Measurements from ENCODE around the gene MMAB.

The MMAB gene

GRCh38 chr12:109562871-109563270, 10.4 kb downstream of the MMAB start:
- Mint-ChIP-seq H3K36me3 (peaks cover 72% of the 10 kb centered on the region), H3K4me1 (no peaks in the 10 kb centered on the region), H3K27me3 (no peaks in the 10 kb centered on the region), H3K9me3 (peaks cover 6% of the 10 kb centered on the region), H3K4me3 (no peak overlapping the region), H3K27ac (no peak overlapping the region)
- no peak for ATAC-seq

GRCh38 chr12:109561711-109562030, 11.6 kb downstream of the MMAB start:
- H3K4me3 Mint-ChIP-seq: no peak overlapping the region

GRCh38 chr12:109560867-109561710, 12.2 kb downstream of the MMAB start:
- Mint-ChIP-seq H3K27me3 (no peaks in the 10 kb centered on the region), H3K9me3 (peaks cover 6% of the 10 kb centered on the region), H3K4me1 (no peaks in the 10 kb centered on the region), H3K27ac (no peak overlapping the region), H3K36me3 (peaks cover 54% of the 10 kb centered on the region), H3K4me3 (no peak overlapping the region)
- ATAC-seq: no peak

More at GRCh38 chr12:109561711-109562030, 11.6 kb downstream of the MMAB start:
- Mint-ChIP-seq H3K27me3 (no peaks in the 10 kb centered on the region), H3K9me3 (peaks cover 6% of the 10 kb centered on the region), H3K27ac (no peak overlapping the region), H3K4me1 (no peaks in the 10 kb centered on the region), H3K36me3 (peaks cover 60% of the 10 kb centered on the region)
- ATAC-seq: no peak

GRCh38 chr12:109559601-109560000, 13.7 kb downstream of the MMAB start:
- Mint-ChIP-seq H3K9me3 (peaks cover 6% of the 10 kb centered on the region), H3K27ac (no peak overlapping the region), H3K4me3 (no peak overlapping the region), H3K27me3 (no peaks in the 10 kb centered on the region), H3K36me3 (peaks cover 44% of the 10 kb centered on the region), H3K4me1 (no peaks in the 10 kb centered on the region)
- no peak for ATAC-seq

GRCh38 chr12:109559200-109559505, 14.2 kb downstream of the MMAB start:
- no peak overlapping the region for H3K27ac Mint-ChIP-seq
- H3K36me3 Mint-ChIP-seq: peaks cover 44% of the 10 kb centered on the region
- ATAC-seq: no peak
- peaks cover 6% of the 10 kb centered on the region for H3K9me3 Mint-ChIP-seq
- H3K27me3 Mint-ChIP-seq: no peaks in the 10 kb centered on the region
- no peak overlapping the region for H3K4me3 Mint-ChIP-seq
- H3K4me1 Mint-ChIP-seq: no peaks in the 10 kb centered on the region

GRCh38 chr12:109558374-109559199, 14.7 kb downstream of the MMAB start:
- peaks cover 6% of the 10 kb centered on the region for H3K9me3 Mint-ChIP-seq
- no peaks in the 10 kb centered on the region for H3K4me1 Mint-ChIP-seq
- H3K27ac Mint-ChIP-seq: no peak overlapping the region
- no peaks in the 10 kb centered on the region for H3K27me3 Mint-ChIP-seq
- H3K36me3 Mint-ChIP-seq: peaks cover 39% of the 10 kb centered on the region
- H3K4me3 Mint-ChIP-seq: no peak overlapping the region
- ATAC-seq: no peak

- H3K27ac Mint-ChIP-seq: no peak overlapping the region
- no peak overlapping the region for H3K4me3 Mint-ChIP-seq
- H3K27me3 Mint-ChIP-seq: no peaks in the 10 kb centered on the region
- H3K9me3 Mint-ChIP-seq: peaks cover 6% of the 10 kb centered on the region
- peaks cover 32% of the 10 kb centered on the region for H3K36me3 Mint-ChIP-seq
- ATAC-seq: no peak
- no peaks in the 10 kb centered on the region for H3K4me1 Mint-ChIP-seq
Measured at GRCh38 chr12:109557805-109558204, 15.5 kb downstream of the MMAB start.

- Mint-ChIP-seq H3K4me1 (no peaks in the 10 kb centered on the region), H3K27ac (no peak overlapping the region), H3K9me3 (peaks cover 5% of the 10 kb centered on the region), H3K4me3 (no peak overlapping the region), H3K36me3 (peaks cover 26% of the 10 kb centered on the region), H3K27me3 (no peaks in the 10 kb centered on the region)
- ATAC-seq: no peak
Measured at GRCh38 chr12:109557200-109557599, 16.1 kb downstream of the MMAB start.

- H3K4me3 Mint-ChIP-seq: no peak overlapping the region
- H3K27ac Mint-ChIP-seq: no peak overlapping the region
- no peaks in the 10 kb centered on the region for H3K4me1 Mint-ChIP-seq
- peaks cover 5% of the 10 kb centered on the region for H3K27me3 Mint-ChIP-seq
- no peak for ATAC-seq
- no peaks in the 10 kb centered on the region for H3K9me3 Mint-ChIP-seq
- peaks cover 10% of the 10 kb centered on the region for H3K36me3 Mint-ChIP-seq
Measured at GRCh38 chr12:109555431-109556315, 17.6 kb downstream of the MMAB start.

GRCh38 chr12:109554761-109555160, 18.5 kb downstream of the MMAB start:
- Mint-ChIP-seq H3K4me1 (no peaks in the 10 kb centered on the region), H3K27me3 (peaks cover 14% of the 10 kb centered on the region), H3K4me3 (no peak overlapping the region), H3K27ac (no peak overlapping the region), H3K9me3 (no peaks in the 10 kb centered on the region), H3K36me3 (peaks cover 7% of the 10 kb centered on the region)
- ATAC-seq: no peak

GRCh38 chr12:109553906-109554500, 19.3 kb downstream of the MMAB start:
- H3K27me3 Mint-ChIP-seq: peaks cover 15% of the 10 kb centered on the region
- no peak for ATAC-seq
- H3K27ac Mint-ChIP-seq: no peak overlapping the region
- no peaks in the 10 kb centered on the region for H3K4me1 Mint-ChIP-seq
- no peak overlapping the region for H3K4me3 Mint-ChIP-seq
- H3K36me3 Mint-ChIP-seq: peaks cover 6% of the 10 kb centered on the region
- no peaks in the 10 kb centered on the region for H3K9me3 Mint-ChIP-seq

GRCh38 chr12:109553483-109553882, 19.8 kb downstream of the MMAB start:
- no peak overlapping the region for H3K27ac Mint-ChIP-seq
- no peaks in the 10 kb centered on the region for H3K9me3 Mint-ChIP-seq
- no peaks in the 10 kb centered on the region for H3K4me1 Mint-ChIP-seq
- no peak for ATAC-seq
- H3K27me3 Mint-ChIP-seq: peaks cover 16% of the 10 kb centered on the region
- H3K4me3 Mint-ChIP-seq: no peak overlapping the region
- peaks cover under 1% of the 10 kb centered on the region for H3K36me3 Mint-ChIP-seq

GRCh38 chr12:109552971-109553370, 20.3 kb downstream of the MMAB start:
- H3K4me1 Mint-ChIP-seq: no peaks in the 10 kb centered on the region
- H3K27me3 Mint-ChIP-seq: peaks cover 21% of the 10 kb centered on the region
- no peaks in the 10 kb centered on the region for H3K36me3 Mint-ChIP-seq
- H3K27ac Mint-ChIP-seq: no peak overlapping the region
- no peaks in the 10 kb centered on the region for H3K9me3 Mint-ChIP-seq
- no peak for ATAC-seq
- H3K4me3 Mint-ChIP-seq: no peak overlapping the region

- no peaks in the 10 kb centered on the region for H3K36me3 Mint-ChIP-seq
Measured at GRCh38 chr12:109551108-109551507, 22.2 kb downstream of the MMAB start.

GRCh38 chr12:109550281-109550680, 23.0 kb downstream of the MMAB start:
- H3K9me3 Mint-ChIP-seq: no peaks in the 10 kb centered on the region
- H3K27me3 Mint-ChIP-seq: peaks cover 45% of the 10 kb centered on the region
- no peak for ATAC-seq
- H3K4me1 Mint-ChIP-seq: no peaks in the 10 kb centered on the region
- no peak overlapping the region for H3K4me3 Mint-ChIP-seq
- H3K27ac Mint-ChIP-seq: no peak overlapping the region
- no peaks in the 10 kb centered on the region for H3K36me3 Mint-ChIP-seq

More at GRCh38 chr12:109551108-109551507, 22.2 kb downstream of the MMAB start:
- no peaks in the 10 kb centered on the region for H3K4me1 Mint-ChIP-seq
- ATAC-seq: no peak
- no peaks in the 10 kb centered on the region for H3K9me3 Mint-ChIP-seq
- H3K27me3 Mint-ChIP-seq: peaks cover 40% of the 10 kb centered on the region
- no peak overlapping the region for H3K4me3 Mint-ChIP-seq
- H3K27ac Mint-ChIP-seq: no peak overlapping the region

Data from stimulated activated memory B cell treated with anti-CD40 and anti-IgM and Interleukin-4, amounts not matched to agents 10 μg/mL and 1 μg/mL and 100 μg/mL, for 72 hours (primary cell).